Hepatocyte (in vitro differentiated cells): ENCODE results near the gene RPTOR. TPM values are rescaled to one million over a fixed set of nuclear protein-coding genes. Genes with fewer than 3 reads are reported as not detected.

Experiments
- DNase-seq: peaks from one replicate; pipeline ENCODE4 v3.0.0-alpha.2; 2016; ENCODE audit warnings: low spot score
- H2AFZ ChIP-seq: fragments of 200-600 bp; sonication (generic); 2 replicates; pipeline ENCODE4 v1.6.0; 2016; ENCODE audit warnings: antibody characterized with exemption, mild to moderate bottlenecking
- H3K27ac ChIP-seq: fragments of 200-600 bp; sonication (generic); 2 replicates; pipeline ENCODE4 v1.5.1; 2016; ENCODE audit warnings: mild to moderate bottlenecking
- H3K27me3 ChIP-seq: fragments of 200-600 bp; sonication (generic); 2 replicates; pipeline ENCODE4 v1.6.1; 2016
- H3K36me3 ChIP-seq: fragments of 200-600 bp; sonication (generic); replicated peaks from 2 replicates; pipeline ENCODE4 v1.5.1; 2016; ENCODE audit warnings: low read depth; ENCODE audit not compliant: insufficient read depth
- H3K4me1 ChIP-seq: fragments of 200-600 bp; sonication (generic); 2 replicates; pipeline ENCODE4 v1.5.1; 2016; ENCODE audit warnings: mild to moderate bottlenecking, moderate library complexity; ENCODE audit not compliant: insufficient read depth
- H3K4me2 ChIP-seq: fragments of 200-600 bp; sonication (generic); 2 replicates; pipeline ENCODE4 v1.6.0; 2016
- H3K4me3 ChIP-seq: fragments of 200-600 bp; sonication (generic); 2 replicates; pipeline ENCODE4 v1.5.1; 2016; ENCODE audit warnings: mild to moderate bottlenecking
- H3K79me2 ChIP-seq: fragments of 200-600 bp; sonication (generic); 2 replicates; pipeline ENCODE4 v1.6.0; 2017; ENCODE audit warnings: mild to moderate bottlenecking
- H3K9me2 ChIP-seq: fragments of 200-600 bp; sonication (generic); replicated peaks from 2 replicates; pipeline ENCODE4 v1.6.0; 2017; ENCODE audit warnings: mild to moderate bottlenecking; ENCODE audit not compliant: insufficient read depth
- H3K9me3 ChIP-seq: fragments of 200-600 bp; sonication (generic); 2 replicates; pipeline ENCODE4 v1.5.1; 2016; ENCODE audit warnings: low read depth, mild to moderate bottlenecking
- H4K20me1 ChIP-seq: fragments of 200-600 bp; sonication (generic); 2 replicates; pipeline ENCODE4 v1.6.0; 2016; ENCODE audit warnings: mild to moderate bottlenecking; ENCODE audit not compliant: insufficient read depth, poor library complexity, severe bottlenecking
- EZH2 ChIP-seq: fragments of 200-600 bp; sonication (generic); IDR thresholded peaks from 2 replicates; pipeline ENCODE4 v1.6.1; 2016; ENCODE audit warnings: antibody characterized with exemption, mild to moderate bottlenecking, borderline replicate concordance
- EZH2phosphoT487 ChIP-seq: fragments of 200-600 bp; sonication (generic); IDR thresholded peaks from one replicate; pipeline ENCODE4 v1.6.1; 2018; ENCODE audit warnings: antibody characterized with exemption, mild to moderate bottlenecking, low read depth, moderate library complexity; ENCODE audit not compliant: unreplicated experiment, severe bottlenecking
- WGBS: methylation state at CpG from one replicate; pipeline ENCODE4 v1.1.6; 2016; ENCODE audit warnings: low lambda C conversion rate; ENCODE audit errors: missing lambda C conversion rate; 5-methylcytosine and 5-hydroxymethylcytosine counted together
- polyA plus RNA-seq: library from polyadenylated mRNA; unstranded; fragments of >200 nt; fragmentation: Nextera tagmentation; extraction: Ambion mirVana; gene quantifications from 2 replicates; pipeline ENCODE4 v1.2.1, GENCODE V29; 2016
- total RNA-seq: library from RNA; depleted of rRNA; stranded (reverse); fragments of >200 nt; gene quantifications from 2 replicates; pipeline ENCODE4 v1.2.3, GENCODE V29; 2014
- TF ChIP-seq, protein P1 (sequence below): fragments of 200-600 bp; sonication (generic); IDR thresholded peaks from 2 replicates; pipeline ENCODE4 v1.5.1; 2016; ENCODE audit warnings: antibody characterized with exemption, mild to moderate bottlenecking; ENCODE audit not compliant: poor library complexity

RPTOR gene
- total and polyA plus RNA-seq, 2 experiments from 2014 or later: 14.1 to 20.6 TPM

DNA sequence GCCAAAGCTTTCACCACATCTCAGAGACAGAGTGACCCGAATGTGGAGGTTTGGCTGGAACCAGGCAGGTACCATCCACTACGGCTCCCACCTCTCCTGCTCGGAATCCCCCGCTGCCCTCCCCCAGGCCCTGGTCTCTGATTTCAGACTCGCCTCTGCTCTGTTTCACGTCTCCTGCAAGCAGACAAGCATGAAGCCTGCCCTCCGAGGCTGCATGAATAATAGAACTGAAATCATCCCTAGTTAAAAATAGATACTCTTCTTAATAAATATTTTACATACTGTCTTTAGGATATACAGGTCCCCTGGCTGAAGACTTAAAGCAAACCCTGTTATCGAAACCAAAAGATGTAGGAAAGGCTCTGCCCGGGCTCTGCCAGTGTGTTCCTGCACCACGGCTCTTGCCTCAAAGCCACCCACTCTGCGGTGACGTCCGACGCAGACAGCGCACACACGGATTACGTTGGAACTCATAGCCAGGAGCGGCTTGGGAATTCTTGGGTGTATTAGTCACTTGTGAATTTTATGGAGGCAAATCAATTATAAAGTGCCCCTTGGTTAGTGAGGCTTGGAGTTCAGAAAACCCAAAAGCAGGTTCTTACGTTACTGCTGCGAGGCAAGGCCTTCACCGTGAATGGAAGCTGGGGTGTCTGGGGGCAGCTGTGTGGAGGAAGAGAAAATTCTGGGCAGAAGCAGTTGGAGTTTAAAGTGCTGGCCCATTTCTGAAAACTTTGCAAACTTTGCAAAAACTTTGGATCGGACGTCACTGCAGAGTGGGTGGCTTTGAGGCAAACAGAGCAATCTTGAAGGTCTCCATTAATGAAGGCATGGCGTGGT lies 42.7 kb upstream of the RPTOR start:
- no peak for DNase-seq
- Histone ChIP-seq H3K27ac (no peak overlapping the region), H4K20me1 (no peaks in the 10 kb centered on the region), H3K27me3 (peaks cover 9% of the 10 kb centered on the region), H3K9me3 (no peaks in the 10 kb centered on the region), H3K4me3 (no peak overlapping the region), H3K4me1 (no peaks in the 10 kb centered on the region), H3K36me3 (no peaks in the 10 kb centered on the region), H2AFZ (no peak overlapping the region), H3K79me2 (no peaks in the 10 kb centered on the region), H3K4me2 (no peak overlapping the region), H3K9me2 (no peaks in the 10 kb centered on the region)
- no peak for TF ChIP-seq EZH2
- no peak for TF ChIP-seq EZH2phosphoT487
- TF ChIP-seq, protein P1, sequence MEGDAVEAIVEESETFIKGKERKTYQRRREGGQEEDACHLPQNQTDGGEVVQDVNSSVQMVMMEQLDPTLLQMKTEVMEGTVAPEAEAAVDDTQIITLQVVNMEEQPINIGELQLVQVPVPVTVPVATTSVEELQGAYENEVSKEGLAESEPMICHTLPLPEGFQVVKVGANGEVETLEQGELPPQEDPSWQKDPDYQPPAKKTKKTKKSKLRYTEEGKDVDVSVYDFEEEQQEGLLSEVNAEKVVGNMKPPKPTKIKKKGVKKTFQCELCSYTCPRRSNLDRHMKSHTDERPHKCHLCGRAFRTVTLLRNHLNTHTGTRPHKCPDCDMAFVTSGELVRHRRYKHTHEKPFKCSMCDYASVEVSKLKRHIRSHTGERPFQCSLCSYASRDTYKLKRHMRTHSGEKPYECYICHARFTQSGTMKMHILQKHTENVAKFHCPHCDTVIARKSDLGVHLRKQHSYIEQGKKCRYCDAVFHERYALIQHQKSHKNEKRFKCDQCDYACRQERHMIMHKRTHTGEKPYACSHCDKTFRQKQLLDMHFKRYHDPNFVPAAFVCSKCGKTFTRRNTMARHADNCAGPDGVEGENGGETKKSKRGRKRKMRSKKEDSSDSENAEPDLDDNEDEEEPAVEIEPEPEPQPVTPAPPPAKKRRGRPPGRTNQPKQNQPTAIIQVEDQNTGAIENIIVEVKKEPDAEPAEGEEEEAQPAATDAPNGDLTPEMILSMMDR: no peak
- 67% methylated on average over 24 of the region's 24 CpGs for WGBS

DNA sequence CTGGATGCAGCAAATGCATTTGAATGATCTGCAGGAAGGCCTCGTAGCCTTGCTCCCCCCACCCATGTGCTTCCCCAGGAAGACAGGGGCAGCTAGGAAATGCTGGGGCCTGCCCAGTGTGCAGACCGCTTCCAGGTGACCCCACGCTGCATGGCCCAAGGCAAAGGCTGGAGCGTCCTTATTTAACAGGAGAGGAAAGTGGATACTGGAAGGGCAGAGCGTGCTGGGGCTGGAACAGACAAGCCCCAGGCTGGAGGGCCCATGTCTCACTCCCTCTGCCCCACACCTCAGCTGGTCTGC lies 42.1 kb upstream of the RPTOR start:
- H3K36me3 ChIP-seq: no peaks in the 10 kb centered on the region
- H3K4me1 ChIP-seq: no peaks in the 10 kb centered on the region
- H3K9me2 ChIP-seq: no peaks in the 10 kb centered on the region
- no peak overlapping the region for H3K4me2 ChIP-seq
- no peaks in the 10 kb centered on the region for H4K20me1 ChIP-seq
- H3K27me3 ChIP-seq: peaks cover 9% of the 10 kb centered on the region
- TF ChIP-seq EZH2: no peak
- WGBS: 86% methylated on average over 5 of the region's 5 CpGs
- H3K79me2 ChIP-seq: no peaks in the 10 kb centered on the region
- H3K27ac ChIP-seq: no peak overlapping the region
- no peak overlapping the region for H2AFZ ChIP-seq
- H3K4me3 ChIP-seq: no peak overlapping the region
- DNase-seq: no peak
- H3K9me3 ChIP-seq: no peaks in the 10 kb centered on the region

DNA sequence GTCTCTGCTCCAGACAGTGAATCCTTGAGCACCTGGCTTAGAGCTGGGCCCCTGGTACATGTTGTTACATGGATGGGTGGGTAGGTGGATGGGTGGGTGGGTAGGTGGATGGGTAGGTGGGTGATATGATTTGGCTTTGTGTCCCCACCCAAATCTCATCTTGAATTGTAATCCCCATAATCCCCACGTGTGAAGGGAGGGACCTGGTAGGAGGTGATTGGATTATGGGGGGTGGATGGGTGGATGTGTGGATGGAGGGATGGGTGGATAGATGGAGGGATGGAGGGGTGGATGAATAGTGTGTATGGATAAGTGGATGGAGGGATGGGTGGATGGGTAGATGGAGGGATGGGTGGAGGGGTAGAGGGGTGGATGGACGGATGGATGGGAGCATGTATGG lies 41.6 kb upstream of the RPTOR start:
- DNase-seq: no peak
- WGBS: 17% methylated on average over 1 of the region's 2 CpGs

DNA sequence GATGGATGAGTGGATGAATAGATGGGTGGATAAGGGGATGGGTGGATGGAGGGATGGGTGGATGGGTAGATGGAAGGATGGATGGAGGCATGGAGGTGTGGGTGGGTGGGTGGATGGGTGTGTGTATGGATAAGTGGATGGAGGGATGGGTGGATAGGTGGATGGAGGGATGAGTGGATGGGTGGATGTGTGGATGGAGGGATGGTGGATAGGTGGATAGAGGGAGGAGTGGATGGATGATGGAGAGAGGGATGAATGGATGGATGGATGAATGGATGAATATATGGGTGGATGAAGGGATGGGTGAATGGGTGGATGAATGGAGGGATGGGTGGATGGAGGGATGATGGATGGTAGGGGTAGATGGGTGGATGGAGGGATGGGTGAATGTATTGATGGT lies 40.7 kb upstream of the RPTOR start:
- Histone ChIP-seq H3K4me2 (no peak overlapping the region), H3K27ac (no peak overlapping the region), H3K27me3 (peaks cover 9% of the 10 kb centered on the region), H3K9me2 (no peaks in the 10 kb centered on the region), H3K79me2 (no peaks in the 10 kb centered on the region), H3K36me3 (no peaks in the 10 kb centered on the region), H2AFZ (no peak overlapping the region), H4K20me1 (no peaks in the 10 kb centered on the region), H3K9me3 (no peaks in the 10 kb centered on the region), H3K4me1 (no peaks in the 10 kb centered on the region), H3K4me3 (no peak overlapping the region)
- TF ChIP-seq, protein P1: no peak
- no peak for TF ChIP-seq EZH2
- TF ChIP-seq EZH2phosphoT487: no peak
- no peak for DNase-seq

More for the DNA sequence above, 41.6 kb upstream of the RPTOR start:
- Histone ChIP-seq H3K79me2 (no peaks in the 10 kb centered on the region), H3K27ac (no peak overlapping the region), H2AFZ (no peak overlapping the region), H3K4me2 (no peak overlapping the region), H3K4me1 (no peaks in the 10 kb centered on the region), H3K9me3 (no peaks in the 10 kb centered on the region), H4K20me1 (no peaks in the 10 kb centered on the region), H3K36me3 (no peaks in the 10 kb centered on the region), H3K27me3 (peaks cover 9% of the 10 kb centered on the region), H3K4me3 (no peak overlapping the region), H3K9me2 (no peaks in the 10 kb centered on the region)
- TF ChIP-seq, protein P1: no peak
- no peak for TF ChIP-seq EZH2
- TF ChIP-seq EZH2phosphoT487: no peak
